HG02798 (cell line): ENCODE data around the gene ARID1B.

ENCODE experiments used
- ATAC-seq: cut with Tn5 transposase; IDR thresholded peaks from one replicate; pipeline ENCODE4 v1.9.1; 2021; ENCODE audit warnings: mild to moderate bottlenecking; ENCODE audit not compliant: unreplicated experiment, poor library complexity

The ARID1B gene

DNA sequence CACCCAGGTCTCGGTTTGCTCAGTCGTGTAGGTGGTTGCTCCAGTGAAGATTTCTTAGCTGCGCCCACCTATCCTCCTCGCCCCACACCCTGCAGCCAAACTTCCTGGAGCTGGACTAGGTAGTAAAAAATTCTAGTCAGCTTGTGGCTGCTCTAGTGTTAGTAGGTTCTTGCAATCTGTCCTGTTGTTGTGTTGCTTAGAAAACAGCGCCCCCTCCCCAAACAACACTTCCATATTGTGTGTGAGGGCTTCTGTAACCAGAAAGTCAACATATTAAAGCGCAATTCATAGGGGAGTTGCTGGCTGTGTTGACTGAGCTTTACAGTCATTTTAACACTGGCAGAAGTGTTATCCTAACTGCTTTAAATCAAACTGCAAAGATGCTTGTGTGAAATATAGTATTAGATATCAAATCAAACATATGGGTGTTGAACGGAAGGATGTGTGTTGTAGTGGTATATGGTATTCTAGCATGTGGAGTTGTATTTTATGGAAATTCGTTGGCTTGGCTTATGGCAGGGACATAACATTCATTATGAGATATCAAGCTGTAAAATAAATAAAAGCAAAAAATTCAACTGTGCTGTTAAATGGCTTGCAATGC, 122.5 kb downstream of the ARID1B start:
- no peak for ATAC-seq

DNA sequence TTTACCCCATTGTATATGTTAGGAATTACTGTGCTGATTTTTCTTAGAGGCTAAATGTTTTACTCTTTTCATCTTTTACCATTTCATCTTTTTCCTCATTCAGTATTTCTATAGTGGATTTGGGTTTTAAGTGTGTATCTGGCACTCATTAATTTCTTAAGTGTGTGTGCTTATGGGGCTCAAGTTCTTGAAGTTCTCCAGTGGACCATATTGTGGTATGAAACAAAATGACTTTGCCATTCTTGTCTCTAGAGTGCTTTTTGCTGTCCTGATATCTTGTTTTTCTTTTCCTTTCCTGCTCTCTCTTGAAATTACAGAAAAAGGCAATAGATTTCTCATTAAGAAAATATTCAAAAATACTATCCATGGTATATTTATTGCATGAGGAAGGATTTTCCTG, 123.1 kb downstream of the ARID1B start:
- no peak for ATAC-seq

DNA sequence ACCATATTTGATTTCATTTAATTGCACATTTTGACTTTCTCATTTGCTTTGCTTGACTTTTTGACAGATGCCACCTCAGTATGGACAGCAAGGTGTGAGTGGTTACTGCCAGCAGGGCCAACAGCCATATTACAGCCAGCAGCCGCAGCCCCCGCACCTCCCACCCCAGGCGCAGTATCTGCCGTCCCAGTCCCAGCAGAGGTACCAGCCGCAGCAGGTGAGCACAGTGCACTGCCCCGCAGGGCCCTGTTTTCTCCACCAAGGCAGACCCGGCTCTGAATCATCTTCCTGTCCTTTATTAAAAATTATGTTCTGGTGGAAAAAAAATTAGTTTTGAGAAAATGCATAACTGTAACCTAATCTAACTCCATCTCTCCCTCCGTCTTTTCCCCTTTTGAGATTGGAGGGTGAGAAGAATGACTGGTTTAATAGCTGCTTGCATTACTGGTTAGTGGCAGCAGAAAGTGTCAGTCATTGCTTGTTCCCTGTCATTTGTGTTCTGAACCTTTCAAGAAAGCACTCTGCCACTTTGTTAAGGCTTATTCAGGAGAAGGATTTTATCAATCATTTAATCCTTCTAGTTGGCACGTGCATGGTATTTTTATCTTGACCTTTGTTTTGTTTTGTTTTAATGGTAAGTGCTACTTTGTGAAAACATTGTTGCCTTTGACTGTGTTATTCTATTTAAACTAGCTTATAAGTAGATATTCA, 124.3 kb downstream of the ARID1B start:
- ATAC-seq, result no peak

DNA sequence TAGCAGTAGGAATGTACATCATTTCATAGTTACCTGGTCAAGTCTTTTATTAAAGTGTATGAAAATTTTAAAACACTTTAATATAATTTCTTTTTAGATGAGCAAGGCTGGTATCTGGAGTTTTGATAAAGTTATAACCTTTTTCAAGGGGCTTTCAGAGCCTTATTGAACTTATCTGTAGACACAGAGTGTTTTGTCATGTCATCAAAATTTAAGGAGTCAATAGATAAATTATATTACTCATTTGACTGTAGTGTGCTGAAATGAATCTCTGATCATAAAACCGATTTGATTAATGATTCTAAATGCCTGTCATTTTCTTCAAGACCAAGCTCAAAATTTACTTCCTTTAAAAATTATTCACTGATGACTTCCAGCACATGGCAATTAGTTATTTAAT, 125.6 kb downstream of the ARID1B start:
- ATAC-seq, result no peak

DNA sequence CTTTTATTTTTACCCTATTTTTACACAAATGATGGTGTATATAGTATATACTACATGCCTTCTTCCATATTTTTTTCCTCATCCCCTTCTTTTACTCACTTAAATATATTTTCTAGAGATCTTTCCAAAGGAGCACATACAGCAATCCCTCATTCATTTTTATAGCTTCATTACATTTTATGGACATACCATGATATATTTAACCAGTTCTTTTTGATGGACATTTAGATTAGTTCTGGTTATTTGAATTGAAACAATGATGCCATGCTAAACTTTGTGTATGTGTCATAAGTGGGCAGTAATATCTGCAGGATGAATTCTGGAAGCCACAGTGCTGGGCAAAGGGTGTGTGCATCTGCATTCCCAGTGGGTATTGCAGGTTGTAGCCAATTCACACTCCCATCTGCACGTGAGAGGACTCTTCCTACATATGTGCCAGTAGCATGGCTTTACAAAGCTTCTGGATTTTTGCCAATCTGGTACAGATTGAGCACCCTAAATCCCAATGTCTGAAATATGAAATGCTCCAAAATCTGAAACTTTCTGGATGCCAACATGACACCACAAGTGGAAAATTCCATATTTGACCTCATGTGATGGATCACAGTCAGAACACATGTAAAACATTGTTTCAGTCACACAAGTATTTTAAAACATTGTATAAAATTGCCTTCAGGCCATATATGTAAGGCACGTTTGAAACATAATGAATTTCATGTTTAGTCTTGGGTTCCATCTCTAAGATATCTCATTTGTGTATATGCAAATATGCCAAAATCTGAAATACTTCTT, 127.2 kb downstream of the ARID1B start:
- ATAC-seq, result no peak

DNA sequence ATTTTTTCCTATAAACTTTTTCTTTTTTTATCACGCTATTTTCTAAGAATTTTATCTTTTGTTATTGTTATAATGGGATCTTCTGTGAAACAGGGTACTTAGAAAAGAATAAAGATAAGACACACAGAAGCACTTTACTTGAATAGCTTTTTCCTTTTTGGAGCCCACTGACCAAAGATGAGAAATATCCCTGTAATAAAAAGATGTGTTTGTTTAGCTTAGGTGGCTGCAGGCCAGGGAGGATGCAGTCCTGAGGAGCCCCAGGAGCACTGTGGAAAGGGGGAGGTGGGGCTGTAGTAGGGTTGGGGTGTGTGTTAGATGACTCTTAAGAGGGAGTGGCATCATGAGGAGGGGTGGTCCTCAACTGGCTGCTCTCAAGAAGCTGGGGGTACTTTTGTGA, 128.6 kb downstream of the ARID1B start:
- no peak for ATAC-seq

DNA sequence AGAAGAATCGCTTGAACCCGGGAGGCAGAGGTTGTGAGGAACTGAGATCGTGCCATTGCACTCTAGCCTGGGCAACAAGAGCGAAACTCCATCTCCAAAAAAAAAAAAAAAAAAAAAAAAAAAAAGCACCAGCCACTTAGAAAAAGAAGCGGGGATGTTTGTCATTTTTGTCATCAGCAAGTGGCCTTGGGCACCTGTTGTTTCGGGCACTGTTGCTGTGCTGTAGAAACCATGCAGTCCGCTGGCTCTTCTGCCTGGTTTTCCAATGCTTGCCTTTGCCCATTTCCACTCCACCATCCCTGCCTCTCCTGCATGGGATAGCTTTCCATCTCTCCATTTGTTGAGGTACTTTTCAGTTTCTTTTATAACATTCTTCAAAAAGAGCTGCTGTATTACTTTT, 129.3 kb downstream of the ARID1B start:
- ATAC-seq, result no peak

DNA sequence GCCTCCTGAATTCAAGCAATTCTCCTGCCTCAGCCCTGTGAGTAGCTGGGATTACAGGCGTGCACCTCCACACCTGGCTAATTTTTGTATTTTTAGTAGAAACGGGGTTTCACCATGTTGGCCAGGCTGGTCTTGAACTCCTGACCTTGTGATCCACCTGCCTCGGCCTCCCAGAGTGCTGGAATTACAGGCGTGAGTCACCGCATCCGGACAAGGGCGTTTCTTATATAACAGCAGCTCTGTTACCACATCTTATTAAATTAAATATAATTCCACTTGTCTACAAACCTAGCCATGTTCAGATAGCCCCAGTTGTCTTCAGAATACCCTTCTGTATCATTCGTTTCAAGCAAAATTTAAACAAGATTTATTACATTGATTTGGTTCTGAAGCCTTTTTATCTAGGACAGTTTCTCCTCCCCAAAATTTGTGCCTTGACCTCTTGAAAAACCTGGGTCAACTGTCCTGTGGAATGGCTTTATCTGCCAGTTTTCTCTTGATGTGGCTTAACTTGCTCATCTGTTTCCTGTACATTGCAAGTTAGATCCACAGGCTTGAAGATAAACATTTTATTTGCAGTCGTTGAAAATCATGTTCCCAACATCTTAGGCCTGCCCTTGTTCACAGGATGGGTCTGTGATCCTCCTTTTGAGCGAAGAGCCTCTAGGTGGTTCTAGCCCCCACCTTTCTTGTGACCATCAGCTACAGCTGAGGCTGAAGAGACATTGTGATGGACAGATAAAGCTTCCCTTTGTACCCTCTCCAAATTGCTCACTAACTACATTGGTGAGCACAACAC, 132.2 kb downstream of the ARID1B start:
- ATAC-seq, result no peak

DNA sequence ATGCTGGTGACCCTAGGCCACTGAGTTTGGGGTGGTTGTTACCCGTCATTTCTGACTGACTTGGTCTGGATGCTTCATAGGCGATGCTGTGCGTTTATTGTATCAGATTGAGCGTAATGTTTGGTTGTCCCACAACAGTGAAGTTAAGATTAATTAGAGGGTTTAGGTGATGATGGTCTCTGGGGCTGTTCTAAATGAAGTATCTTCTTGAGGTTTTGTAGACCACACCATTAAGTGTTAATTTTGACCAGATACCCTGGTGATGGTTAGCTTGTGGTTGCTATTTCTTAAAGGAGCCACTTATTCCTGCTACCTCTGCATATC, 132.8 kb downstream of the ARID1B start:
- ATAC-seq, result no peak

DNA sequence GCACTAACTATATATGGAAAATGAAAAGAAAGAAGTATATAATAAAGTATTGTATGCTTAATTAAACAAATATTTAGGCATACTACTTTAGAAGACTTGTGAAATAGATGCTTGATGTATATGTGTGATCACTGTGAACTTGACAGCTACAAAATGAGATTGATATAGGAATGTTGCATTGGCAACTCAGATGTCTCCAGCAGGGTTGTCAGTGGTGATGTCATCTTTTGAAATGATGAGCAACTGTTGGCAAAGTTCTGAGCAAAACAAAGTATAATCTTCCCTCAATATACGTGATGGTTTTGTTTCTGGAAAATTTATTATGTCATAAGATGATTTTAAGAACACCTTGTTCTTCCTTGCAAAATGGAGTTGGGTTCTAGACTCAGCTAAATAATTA, 133.8 kb downstream of the ARID1B start:
- no peak for ATAC-seq

DNA sequence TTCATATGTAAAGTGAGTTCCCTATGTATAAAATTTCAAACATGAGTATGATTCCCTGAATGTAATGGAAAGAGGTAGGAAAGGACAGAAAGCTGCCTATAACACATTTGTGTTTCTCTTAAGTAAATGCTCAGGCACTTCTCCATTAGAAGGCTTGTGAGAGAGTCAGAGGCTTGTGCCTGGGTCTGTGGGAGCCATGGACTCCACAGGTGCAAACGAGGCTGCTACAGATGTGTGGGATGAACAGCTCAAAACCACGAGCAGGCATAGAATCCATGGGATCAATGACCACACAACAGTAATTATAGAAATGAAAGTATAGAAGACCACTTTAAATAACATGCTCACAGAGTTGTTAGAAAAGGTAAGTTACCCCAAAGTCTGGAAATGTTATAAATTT, 134.4 kb downstream of the ARID1B start:
- no peak for ATAC-seq

DNA sequence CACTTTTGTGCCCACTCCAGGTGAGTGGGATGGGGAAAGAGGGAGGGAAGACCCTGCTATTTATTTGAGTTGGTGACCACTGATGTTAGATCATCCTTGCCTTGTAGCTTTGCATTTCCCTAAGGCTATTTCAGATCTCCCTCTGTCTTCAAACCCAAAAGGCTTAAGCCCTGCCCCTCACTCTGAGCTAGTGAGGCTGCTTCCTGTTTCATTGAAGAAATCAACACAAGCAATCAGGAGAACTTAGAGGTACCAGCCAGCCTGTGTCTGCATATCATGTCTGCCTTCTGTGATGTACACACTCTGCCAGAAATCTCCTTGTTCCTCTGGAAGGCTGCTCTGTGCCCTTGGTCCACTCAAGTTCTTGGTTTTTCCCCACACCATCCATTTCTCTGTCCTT, 135.3 kb downstream of the ARID1B start:
- ATAC-seq, result no peak

DNA sequence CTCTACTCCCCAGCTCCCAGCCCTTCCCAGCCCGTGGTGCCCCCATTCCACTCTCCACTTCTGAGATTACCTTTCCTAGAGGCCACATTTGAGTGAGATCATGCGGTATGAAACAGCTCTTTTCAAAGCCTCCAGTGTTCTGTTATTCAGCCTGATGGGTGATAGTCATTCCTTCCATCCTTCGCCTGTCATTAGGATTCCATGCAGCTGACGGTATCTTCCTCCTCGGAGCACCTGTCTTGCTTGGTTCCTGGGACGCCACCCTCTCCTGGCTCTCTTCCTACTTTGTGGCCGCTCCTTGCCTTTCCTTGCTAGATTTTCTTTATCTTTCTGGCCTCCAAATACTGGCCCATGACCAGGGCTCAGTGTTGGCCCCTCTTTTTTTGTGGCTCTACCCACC, 137.0 kb downstream of the ARID1B start:
- ATAC-seq, result no peak

DNA sequence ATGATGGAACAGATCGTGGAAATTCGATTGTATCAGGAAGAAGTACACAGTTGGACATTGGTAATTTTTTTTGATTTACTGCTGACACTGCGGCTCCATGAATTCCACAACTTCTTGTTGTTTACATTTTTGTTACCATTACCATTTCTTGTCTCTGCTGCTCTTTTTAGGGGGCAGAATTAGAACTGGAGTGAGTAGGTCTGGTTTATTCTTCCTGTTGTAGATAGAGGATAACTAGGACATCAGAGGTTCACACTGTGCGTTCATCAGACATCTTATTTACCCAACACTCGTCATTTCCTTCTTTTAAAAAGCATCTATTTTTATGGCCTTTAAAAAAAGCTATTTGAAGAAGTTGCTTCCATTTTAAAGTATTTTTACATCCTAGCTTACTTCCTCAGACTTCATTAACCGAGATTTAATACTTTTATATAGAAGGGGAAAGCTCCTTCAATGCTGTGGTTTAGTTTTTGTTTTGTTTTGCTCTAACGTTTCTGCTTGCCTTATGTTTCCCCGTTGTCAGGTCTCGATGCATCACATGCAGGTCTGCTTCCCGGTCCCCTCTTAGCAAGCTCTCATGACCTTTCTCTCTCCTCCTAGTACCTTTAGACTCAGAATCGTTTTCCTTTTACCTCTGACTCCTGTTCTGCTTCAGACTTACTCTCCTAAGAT, 139.1 kb downstream of the ARID1B start:
- ATAC-seq, result peak; percentile 60

DNA sequence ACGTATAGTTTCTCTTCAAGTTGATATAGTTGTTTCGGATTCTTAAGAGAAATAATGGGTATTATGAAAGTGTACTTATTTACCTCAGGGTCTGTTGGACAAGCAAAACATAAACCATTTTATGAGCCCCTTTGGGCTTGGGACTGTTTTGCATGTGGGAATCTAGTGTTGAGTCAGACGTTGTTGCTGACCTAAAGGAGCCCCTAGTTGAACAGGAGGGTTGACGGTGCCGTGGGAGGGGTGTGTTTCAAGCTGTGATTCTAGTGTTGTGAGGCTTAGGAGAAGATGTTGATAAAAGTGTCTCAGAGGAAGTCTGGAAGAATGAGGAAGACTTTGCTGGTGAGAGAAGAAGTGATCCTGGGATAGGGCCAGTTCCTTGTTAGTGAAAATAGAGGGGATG, 140.0 kb downstream of the ARID1B start:
- ATAC-seq, result peak; percentile 69

DNA sequence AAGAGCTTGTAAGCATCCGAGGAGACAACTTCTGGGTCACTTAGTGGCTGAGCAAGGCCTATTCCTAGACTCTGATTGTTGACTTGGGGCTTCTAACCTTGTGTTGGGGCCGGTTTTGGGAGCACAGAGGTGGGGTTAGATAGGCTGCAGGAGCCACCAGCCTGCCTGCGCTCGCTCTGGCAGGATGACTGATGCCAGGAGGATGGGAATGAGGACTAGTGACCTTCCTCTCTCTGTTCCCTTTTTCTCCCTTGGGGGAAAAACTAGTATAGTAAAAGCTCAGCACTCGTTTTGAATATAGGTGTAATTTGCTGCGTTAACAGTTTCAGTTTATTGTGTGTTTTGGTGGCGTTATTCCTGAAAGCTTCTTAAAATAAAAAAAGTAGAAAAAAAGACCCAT, 141.5 kb downstream of the ARID1B start:
- no peak for ATAC-seq

DNA sequence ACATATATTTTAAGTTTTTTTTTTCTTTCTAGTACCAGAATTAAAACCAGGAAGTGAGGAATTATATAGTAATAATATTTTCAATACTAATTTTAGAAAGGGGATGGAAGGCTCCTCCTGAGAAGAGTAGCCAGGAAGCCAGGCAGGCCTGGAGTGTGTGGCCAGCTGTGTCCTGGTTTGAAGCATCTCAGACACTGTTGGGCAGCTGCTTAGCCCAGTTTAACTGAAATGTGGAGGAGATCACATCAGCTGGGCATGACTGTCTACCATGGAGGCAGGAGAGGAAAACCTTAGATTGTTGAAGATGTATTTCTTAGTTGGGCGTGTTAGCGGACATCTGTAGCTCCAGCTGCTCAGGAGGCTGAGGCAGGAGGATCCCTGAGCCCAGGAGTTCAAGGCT, 142.2 kb downstream of the ARID1B start:
- no peak for ATAC-seq

DNA sequence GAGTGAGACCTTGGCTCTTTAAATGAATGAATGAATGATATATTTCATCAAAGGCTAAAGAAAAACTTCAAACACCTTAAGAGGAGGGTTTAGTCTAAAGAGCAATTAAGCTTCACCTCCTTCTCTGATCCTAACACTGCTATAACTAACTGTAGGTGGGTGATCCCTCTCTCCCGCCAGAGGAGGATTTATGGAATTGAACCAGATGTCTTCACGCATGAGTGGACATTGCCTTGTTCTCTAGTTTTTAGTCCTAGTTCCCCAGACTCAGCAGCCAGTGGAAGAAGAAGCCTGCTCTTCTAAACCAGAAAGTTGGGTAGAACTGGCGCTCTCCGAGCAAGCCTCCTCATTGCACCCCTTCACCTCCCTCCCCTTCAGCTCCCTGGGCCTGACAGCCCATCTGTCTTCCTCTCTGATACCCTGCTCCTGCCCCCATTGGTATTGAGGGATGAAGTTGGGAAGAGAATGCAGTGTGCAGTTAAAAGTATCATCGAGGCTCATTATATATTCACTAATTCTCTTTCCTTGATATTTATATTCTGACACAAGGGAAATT, 142.7 kb downstream of the ARID1B start:
- no peak for ATAC-seq

DNA sequence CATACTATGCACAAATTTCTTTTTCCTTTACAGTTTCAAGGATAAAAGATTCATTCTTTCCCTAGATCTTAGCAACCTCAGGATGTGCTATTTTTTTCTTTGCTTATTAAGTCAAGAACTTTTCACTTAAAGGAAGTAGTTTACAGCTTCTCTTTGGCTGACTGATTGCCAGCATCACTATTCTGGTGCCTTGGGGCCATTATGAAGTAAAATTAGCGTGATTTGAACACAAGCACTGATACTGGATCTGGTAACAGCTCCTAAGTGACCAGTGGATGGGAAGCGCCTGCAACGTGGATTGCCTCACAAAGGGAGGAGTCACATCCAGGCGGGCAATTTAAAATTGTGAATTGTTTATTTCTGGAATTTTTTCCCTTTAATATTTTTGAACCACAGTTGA, 147.1 kb downstream of the ARID1B start:
- no peak for ATAC-seq

DNA sequence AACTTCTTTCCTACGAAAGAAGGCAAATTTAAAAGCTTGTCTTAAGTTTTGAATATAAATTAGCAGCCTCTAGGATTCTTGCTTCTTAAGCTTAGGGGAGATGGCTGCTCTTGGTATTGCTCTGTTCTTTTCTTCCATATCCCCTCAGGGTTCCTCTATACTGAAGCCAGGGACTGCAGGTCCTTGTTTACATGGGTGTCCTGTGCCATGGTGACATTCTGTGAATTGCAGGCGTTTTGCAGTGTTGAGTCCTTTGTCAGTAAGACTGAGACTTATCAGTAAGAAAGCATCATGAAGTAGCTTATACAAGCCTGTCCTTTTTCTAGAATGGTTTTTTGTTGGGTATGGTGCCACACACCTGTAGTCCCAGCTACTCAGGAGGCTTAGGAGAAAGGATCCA, 147.8 kb downstream of the ARID1B start:
- no peak for ATAC-seq
